ENCODE measurements around the gene UBQLN1. TPM values are rescaled to one million over a fixed set of nuclear protein-coding genes. Genes with fewer than 3 reads are reported as not detected.

UBQLN1 gene
- total and polyA plus RNA-seq, 2 donors (not counting 3 experiments of a cell fraction or from before 2014, with no cell fraction given): 66.1 to 110 TPM

GRCh38 chr9:83699615-83700014 lies 8.1 kb downstream of the UBQLN1 start:
- H3K9ac ChIP-seq (replicated peaks; ENCODE audit: extremely low read depth, insufficient read depth, low read length): no peak overlapping the region
- intact Hi-C loops (cut with micrococcal nuclease) (no loop called here), dilution Hi-C loops (cut with MboI; ENCODE audit: extremely low pct_ligation_motif_present, low sequenced_read_pairs) (no loop called here)
- H2AFZ ChIP-seq (ENCODE audit: low read depth, low read length): no peak overlapping the region
- ChIA-PET POLR2A (no interaction called here), CTCF (interaction anchor here (1.1 to 1.6 kb wide), 3 partner anchors 34 to 79 kb away, joined by 3 to 6 read pairs (median 4); no protein-coding TSS in a partner anchor)
- DNase-seq (ENCODE audit: low read depth, low spot score) (no peak), FAIRE-seq (no peak)
- no peaks in the 10 kb centered on the region for H3K27me3 ChIP-seq (ENCODE audit: control insufficient read depth in 2 of 2, insufficient read depth in 2 of 2, low read length in 2 of 2)
- H3K4me3 ChIP-seq (replicated peaks in 1 of 3; ENCODE audit: insufficient read depth in 1 of 3, low read depth in 1 of 3, low read length in 3 of 3): no peak overlapping the region
- H3K36me3 ChIP-seq (ENCODE audit: control insufficient read depth in 2 of 2, extremely low read depth in 1 of 2, insufficient read depth in 2 of 2, low read length in 2 of 2): no peaks in the 10 kb centered on the region
- H3K9me3 ChIP-seq (replicated peaks; ENCODE audit: control insufficient read depth, insufficient read depth, low read length): no peaks in the 10 kb centered on the region
- no TSS peak for BruUV-seq (replicated peaks)
- no peaks in the 10 kb centered on the region for H3K9me1 ChIP-seq (replicated peaks; ENCODE audit: control insufficient read depth, extremely low read depth, insufficient read depth, low read length)
- peaks cover 36% of the 10 kb centered on the region for H3K4me1 ChIP-seq (ENCODE audit: control insufficient read depth, extremely low read depth, insufficient read depth, low read length)
- peaks cover 30% of the 10 kb centered on the region for H4K20me1 ChIP-seq (replicated peaks; ENCODE audit: control insufficient read depth, extremely low read depth, insufficient read depth, low read length)
- TF ChIP-seq POLR2AphosphoS5 (IDR thresholded peaks at IDR 0.05; ENCODE audit: insufficient read depth, low read depth, low read length): no peak
- no peak for TF ChIP-seq GATA2 (IDR thresholded peaks at IDR 0.05; ENCODE audit: insufficient read depth, insufficient read length, low read depth, low read length)
- peak overlapping the region; percentile 33 for H3K4me2 ChIP-seq (ENCODE audit: insufficient read depth, low read length)
- peaks cover 100% of the 10 kb centered on the region for H3K79me2 ChIP-seq (ENCODE audit: control insufficient read depth, insufficient read depth, low read length)
- H3K27ac ChIP-seq (ENCODE audit: insufficient read depth, low read depth, low read length): no peak overlapping the region

GRCh38 chr9:83698976-83699585 lies 8.7 kb downstream of the UBQLN1 start:
- Histone ChIP-seq H4K20me1 (replicated peaks; ENCODE audit: control insufficient read depth, extremely low read depth, insufficient read depth, low read length) (peaks cover 31% of the 10 kb centered on the region), H3K4me1 (ENCODE audit: control insufficient read depth, extremely low read depth, insufficient read depth, low read length) (peaks cover 33% of the 10 kb centered on the region), H3K36me3 (ENCODE audit: control insufficient read depth in 2 of 2, extremely low read depth in 1 of 2, insufficient read depth in 2 of 2, low read length in 2 of 2) (no peaks in the 10 kb centered on the region), H3K27ac (ENCODE audit: insufficient read depth, low read depth, low read length) (no peak overlapping the region), H3K9me3 (replicated peaks; ENCODE audit: control insufficient read depth, insufficient read depth, low read length) (no peaks in the 10 kb centered on the region), H3K27me3 (ENCODE audit: control insufficient read depth in 2 of 2, insufficient read depth in 2 of 2, low read length in 2 of 2) (no peaks in the 10 kb centered on the region), H2AFZ (ENCODE audit: low read depth, low read length) (no peak overlapping the region), H3K79me2 (ENCODE audit: control insufficient read depth, insufficient read depth, low read length) (peaks cover 100% of the 10 kb centered on the region), H3K9ac (replicated peaks; ENCODE audit: extremely low read depth, insufficient read depth, low read length) (no peak overlapping the region), H3K4me2 (ENCODE audit: insufficient read depth, low read length) (peak overlapping the region; percentile 33), H3K4me3 (replicated peaks in 1 of 3; ENCODE audit: insufficient read depth in 1 of 3, low read depth in 1 of 3, low read length in 3 of 3) (no peak overlapping the region), H3K9me1 (replicated peaks; ENCODE audit: control insufficient read depth, extremely low read depth, insufficient read depth, low read length) (no peaks in the 10 kb centered on the region)
- POLR2A ChIA-PET: interaction anchor here (0.7 kb wide), 2 partner anchors 33 to 76 kb away, joined by 4 read pairs; partner anchors contain the start of gene IDNK
- FAIRE-seq (no peak), DNase-seq (ENCODE audit: low read depth, low spot score) (peak; percentile 33)
- intact Hi-C loops (cut with micrococcal nuclease): no loop called here
- no TSS peak for BruUV-seq (replicated peaks)
- TF ChIP-seq JUN (IDR thresholded peaks at IDR 0.05; ENCODE audit: borderline replicate concordance, insufficient read depth, insufficient read length, low read depth) (peak; percentile 22), POLR2AphosphoS5 (IDR thresholded peaks at IDR 0.05; ENCODE audit: insufficient read depth, low read depth, low read length) (no peak)
- dilution Hi-C loops (cut with MboI; ENCODE audit: extremely low pct_ligation_motif_present, low sequenced_read_pairs): no loop called here
- CTCF ChIA-PET: interaction anchor here (1.4 to 1.6 kb wide), 2 partner anchors 33 to 50 kb away, joined by 4 to 6 read pairs; no protein-coding TSS in a partner anchor
